K562 (cell line): ENCODE results near the gene RPRML. TPM values are rescaled to one million over a fixed set of nuclear protein-coding genes. Genes with fewer than 3 reads are reported as not detected.

Source experiments
- FOXA3 ChIP-seq, 2 experiments: fragments of 450-650 bp in 1 of 2; sonication (generic) in 1 of 2; formaldehyde crosslinking; IDR thresholded peaks in 1 of 2; conservative IDR thresholded peaks in 1 of 2; 2 replicates each; pipeline versions ENCODE4 v1.4.0 to v1.8.0; 2020 to 2022; ENCODE audit warnings: mild to moderate bottlenecking in 2 of 2, missing genetic modification reagents in 1 of 2
- NCOA6 ChIP-seq: fragments of 450-650 bp; IDR thresholded peaks from 2 replicates; pipeline ENCODE4 v1.6.1; 2017; ENCODE audit warnings: mild to moderate bottlenecking
- POLR2B ChIP-seq: fragments of 450-650 bp; IDR thresholded peaks from 2 replicates; pipeline ENCODE4 v1.6.1; 2018; ENCODE audit warnings: low read depth; ENCODE audit not compliant: partially characterized antibody
- POLR2G ChIP-seq: fragments of 200-400 bp; formaldehyde crosslinking; IDR thresholded peaks from 2 replicates; pipeline ENCODE4 v1.6.1; 2017; ENCODE audit warnings: low read depth, mild to moderate bottlenecking, antibody characterized with exemption, low read length, moderate library complexity
- RFX5 ChIP-seq: IDR thresholded peaks from 2 replicates; pipeline ENCODE4 v1.6.1; 2011; ENCODE audit warnings: low read depth, mild to moderate bottlenecking, improper control_type of control experiment, low read length
- SMC3 ChIP-seq: conservative IDR thresholded peaks from 2 replicates; pipeline ENCODE4 v1.6.1; 2011; ENCODE audit warnings: low read depth, low read length, improper control_type of control experiment; ENCODE audit not compliant: insufficient read depth
- SNIP1 ChIP-seq: fragments of 450-650 bp; IDR thresholded peaks from 2 replicates; pipeline ENCODE4 v1.7.1; 2017; ENCODE audit warnings: low read depth, mild to moderate bottlenecking
- TBL1XR1 ChIP-seq, 2 experiments: IDR thresholded peaks; 2 replicates each; pipeline ENCODE4 v1.6.1; 2012; ENCODE audit warnings: improper control_type of control experiment in 2 of 2, low read length in 2 of 2, mild to moderate bottlenecking in 1 of 2
- YBX1 ChIP-seq: fragments of 450-650 bp; IDR thresholded peaks from 2 replicates; pipeline ENCODE4 v1.7.1; 2016; ENCODE audit warnings: mild to moderate bottlenecking
- ZNF175 ChIP-seq: fragments of 200-800 bp; sonication (Bioruptor generic); IDR thresholded peaks from 2 replicates; pipeline ENCODE4 v1.6.1; 2016; ENCODE audit warnings: low read depth, mild to moderate bottlenecking, missing genetic modification characterization, missing compliant biosample characterization
- polyA plus RNA-seq, 8 experiments: library from polyadenylated mRNA; depleted of rRNA in 4 of 8; stranded (reverse) in 5 of 8; unstranded in 3 of 8; fragments of >200 nt; fragmentation: Nextera tagmentation in 2 of 8; fragmentation: Illumina TruSeq in 1 of 8; extraction: Ambion mirVana in 2 of 8; extraction: Trizol in 1 of 8; gene quantifications; 2 replicates each; pipeline versions ENCODE4 v1.2.1 to v1.2.3, GENCODE V29; 2011 to 2014; ENCODE audit warnings: inconsistent platforms in 1 of 8, missing spikeins in 1 of 8
- total RNA-seq, 7 experiments: library from RNA; depleted of rRNA in 6 of 7; stranded (reverse); fragments of >200 nt in 6 of 7; fragmentation: Illumina TruSeq in 2 of 7; extraction: Trizol in 2 of 7; gene quantifications; 2 replicates each; pipeline versions ENCODE4 v1.2.1 to v1.2.3, GENCODE V29; 2011 to 2021; ENCODE audit warnings: low replicate concordance in 1 of 7
- TF ChIP-seq, protein P1 (sequence below), 2 experiments: fragments of 450-650 bp; formaldehyde crosslinking in 1 of 2; IDR thresholded peaks; 2 replicates each; pipeline versions ENCODE4 v1.4.0 to v1.6.1; 2014 to 2020; ENCODE audit warnings: mild to moderate bottlenecking in 2 of 2, borderline replicate concordance in 1 of 2, low read depth in 1 of 2
- TF ChIP-seq, protein P2 (sequence below): fragments of 450-650 bp; IDR thresholded peaks from 2 replicates; pipeline ENCODE4 v1.6.1; 2016; ENCODE audit warnings: mild to moderate bottlenecking
- TF ChIP-seq, protein P3 (sequence below): sonication (generic); formaldehyde crosslinking; IDR thresholded peaks from 2 replicates; pipeline ENCODE4 v1.8.0; 2022; ENCODE audit warnings: missing genetic modification reagents, mild to moderate bottlenecking, borderline replicate concordance

Gene RPRML
- total and polyA plus RNA-seq, 9 of the 15 experiments (the other 6 are each of a cell fraction or from before 2014, with no cell fraction given), result not detected

DNA sequence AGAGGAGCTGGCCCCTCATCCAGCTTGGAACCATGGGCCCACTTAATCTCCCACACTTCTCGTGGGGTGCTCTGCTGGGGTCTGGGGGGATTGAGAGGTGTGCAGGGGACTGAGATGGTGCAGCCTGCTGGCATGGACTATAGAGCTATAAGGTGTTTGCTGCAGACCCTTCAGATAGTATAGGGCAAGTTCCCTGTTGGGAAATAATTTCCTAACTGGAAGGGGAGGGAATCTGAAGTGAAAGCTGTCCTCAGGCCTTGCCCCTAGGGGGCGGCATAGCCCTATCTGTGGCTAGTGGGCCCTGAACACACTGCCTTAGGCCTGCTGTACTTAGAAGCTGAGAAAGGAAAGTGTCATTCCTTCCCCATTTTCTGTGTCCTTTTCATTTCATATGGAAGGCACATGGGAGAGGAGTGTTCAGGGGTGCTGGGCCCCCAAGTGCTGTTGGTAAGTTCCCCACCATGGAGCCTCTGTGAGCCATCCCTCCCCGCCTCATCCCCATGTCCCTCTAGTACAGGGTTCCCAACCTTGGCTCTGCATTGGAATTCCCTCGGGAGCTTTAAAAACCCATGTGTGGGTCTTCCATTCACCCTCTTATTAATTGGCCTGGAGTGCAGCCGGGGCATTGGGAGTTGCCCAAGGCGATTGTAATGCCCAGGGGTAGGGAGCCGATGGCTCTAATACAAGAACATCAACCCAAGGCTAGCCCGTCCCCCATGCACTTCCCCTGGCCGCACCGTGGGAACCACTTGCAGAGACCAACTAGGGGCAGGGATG is 36.4 kb downstream of the RPRML start (continued):
- TF ChIP-seq, protein P1, sequence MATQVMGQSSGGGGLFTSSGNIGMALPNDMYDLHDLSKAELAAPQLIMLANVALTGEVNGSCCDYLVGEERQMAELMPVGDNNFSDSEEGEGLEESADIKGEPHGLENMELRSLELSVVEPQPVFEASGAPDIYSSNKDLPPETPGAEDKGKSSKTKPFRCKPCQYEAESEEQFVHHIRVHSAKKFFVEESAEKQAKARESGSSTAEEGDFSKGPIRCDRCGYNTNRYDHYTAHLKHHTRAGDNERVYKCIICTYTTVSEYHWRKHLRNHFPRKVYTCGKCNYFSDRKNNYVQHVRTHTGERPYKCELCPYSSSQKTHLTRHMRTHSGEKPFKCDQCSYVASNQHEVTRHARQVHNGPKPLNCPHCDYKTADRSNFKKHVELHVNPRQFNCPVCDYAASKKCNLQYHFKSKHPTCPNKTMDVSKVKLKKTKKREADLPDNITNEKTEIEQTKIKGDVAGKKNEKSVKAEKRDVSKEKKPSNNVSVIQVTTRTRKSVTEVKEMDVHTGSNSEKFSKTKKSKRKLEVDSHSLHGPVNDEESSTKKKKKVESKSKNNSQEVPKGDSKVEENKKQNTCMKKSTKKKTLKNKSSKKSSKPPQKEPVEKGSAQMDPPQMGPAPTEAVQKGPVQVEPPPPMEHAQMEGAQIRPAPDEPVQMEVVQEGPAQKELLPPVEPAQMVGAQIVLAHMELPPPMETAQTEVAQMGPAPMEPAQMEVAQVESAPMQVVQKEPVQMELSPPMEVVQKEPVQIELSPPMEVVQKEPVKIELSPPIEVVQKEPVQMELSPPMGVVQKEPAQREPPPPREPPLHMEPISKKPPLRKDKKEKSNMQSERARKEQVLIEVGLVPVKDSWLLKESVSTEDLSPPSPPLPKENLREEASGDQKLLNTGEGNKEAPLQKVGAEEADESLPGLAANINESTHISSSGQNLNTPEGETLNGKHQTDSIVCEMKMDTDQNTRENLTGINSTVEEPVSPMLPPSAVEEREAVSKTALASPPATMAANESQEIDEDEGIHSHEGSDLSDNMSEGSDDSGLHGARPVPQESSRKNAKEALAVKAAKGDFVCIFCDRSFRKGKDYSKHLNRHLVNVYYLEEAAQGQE (IDR thresholded peaks at IDR 0.05; ENCODE audit: borderline replicate concordance), result peak; percentile 44; the same call in 1 of the 2 replicates
- TF ChIP-seq, protein P1 (CRISPR knock-in tag; IDR thresholded peaks at IDR 0.05; ENCODE audit: low read depth), result no peak
- TF ChIP-seq, protein P2, sequence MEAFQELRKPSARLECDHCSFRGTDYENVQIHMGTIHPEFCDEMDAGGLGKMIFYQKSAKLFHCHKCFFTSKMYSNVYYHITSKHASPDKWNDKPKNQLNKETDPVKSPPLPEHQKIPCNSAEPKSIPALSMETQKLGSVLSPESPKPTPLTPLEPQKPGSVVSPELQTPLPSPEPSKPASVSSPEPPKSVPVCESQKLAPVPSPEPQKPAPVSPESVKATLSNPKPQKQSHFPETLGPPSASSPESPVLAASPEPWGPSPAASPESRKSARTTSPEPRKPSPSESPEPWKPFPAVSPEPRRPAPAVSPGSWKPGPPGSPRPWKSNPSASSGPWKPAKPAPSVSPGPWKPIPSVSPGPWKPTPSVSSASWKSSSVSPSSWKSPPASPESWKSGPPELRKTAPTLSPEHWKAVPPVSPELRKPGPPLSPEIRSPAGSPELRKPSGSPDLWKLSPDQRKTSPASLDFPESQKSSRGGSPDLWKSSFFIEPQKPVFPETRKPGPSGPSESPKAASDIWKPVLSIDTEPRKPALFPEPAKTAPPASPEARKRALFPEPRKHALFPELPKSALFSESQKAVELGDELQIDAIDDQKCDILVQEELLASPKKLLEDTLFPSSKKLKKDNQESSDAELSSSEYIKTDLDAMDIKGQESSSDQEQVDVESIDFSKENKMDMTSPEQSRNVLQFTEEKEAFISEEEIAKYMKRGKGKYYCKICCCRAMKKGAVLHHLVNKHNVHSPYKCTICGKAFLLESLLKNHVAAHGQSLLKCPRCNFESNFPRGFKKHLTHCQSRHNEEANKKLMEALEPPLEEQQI, result no peak
- TF ChIP-seq SNIP1, result no peak
- TF ChIP-seq NCOA6, result no peak
- no peak for TF ChIP-seq RFX5
- TF ChIP-seq, protein P3, sequence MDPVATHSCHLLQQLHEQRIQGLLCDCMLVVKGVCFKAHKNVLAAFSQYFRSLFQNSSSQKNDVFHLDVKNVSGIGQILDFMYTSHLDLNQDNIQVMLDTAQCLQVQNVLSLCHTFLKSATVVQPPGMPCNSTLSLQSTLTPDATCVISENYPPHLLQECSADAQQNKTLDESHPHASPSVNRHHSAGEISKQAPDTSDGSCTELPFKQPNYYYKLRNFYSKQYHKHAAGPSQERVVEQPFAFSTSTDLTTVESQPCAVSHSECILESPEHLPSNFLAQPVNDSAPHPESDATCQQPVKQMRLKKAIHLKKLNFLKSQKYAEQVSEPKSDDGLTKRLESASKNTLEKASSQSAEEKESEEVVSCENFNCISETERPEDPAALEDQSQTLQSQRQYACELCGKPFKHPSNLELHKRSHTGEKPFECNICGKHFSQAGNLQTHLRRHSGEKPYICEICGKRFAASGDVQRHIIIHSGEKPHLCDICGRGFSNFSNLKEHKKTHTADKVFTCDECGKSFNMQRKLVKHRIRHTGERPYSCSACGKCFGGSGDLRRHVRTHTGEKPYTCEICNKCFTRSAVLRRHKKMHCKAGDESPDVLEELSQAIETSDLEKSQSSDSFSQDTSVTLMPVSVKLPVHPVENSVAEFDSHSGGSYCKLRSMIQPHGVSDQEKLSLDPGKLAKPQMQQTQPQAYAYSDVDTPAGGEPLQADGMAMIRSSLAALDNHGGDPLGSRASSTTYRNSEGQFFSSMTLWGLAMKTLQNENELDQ, result no peak
- TF ChIP-seq POLR2B, result peak; percentile 19
- TF ChIP-seq ZNF175 (CRISPR knock-in tag), result no peak
- TF ChIP-seq TBL1XR1 (IDR thresholded peaks at IDR 0.05; ENCODE audit: low read length in 2 of 2), result no peak
- TF ChIP-seq YBX1, result no peak
- no peak for TF ChIP-seq FOXA3 (CRISPR knock-in tag; conservative IDR thresholded peaks at IDR 0.05 in 1 of 2, IDR thresholded peaks at IDR 0.05 in 1 of 2)
- TF ChIP-seq SMC3, result peak; percentile 58; the same call in 1 of the 2 replicates
- TF ChIP-seq POLR2G, result no peak
